Central memory CD8-positive, alpha-beta T cell (primary cell): ENCODE measurements around the gene PCNT.
A peak's percentile ranks its signal among the peaks of the same experiment; 100 is the strongest.

Experiments
- ATAC-seq: fragments of 150-1000 bp; cut with Tn5 transposase; replicated peaks from 2 replicates; pipeline ENCODE4 v1.10.0; 2022; ENCODE audit warnings: mild to moderate bottlenecking, moderate FRiP score, moderate number of reproducible peaks; ENCODE audit not compliant: poor library complexity, severe bottlenecking; ENCODE audit errors: extremely low read depth
- DNase-seq, 2 donors: peaks; one replicate each; pipeline ENCODE4 v3.0.0; 2021; ENCODE audit warnings: low spot score in 2 of 2
- H3K27ac Mint-ChIP-seq: one replicate; pipeline ENCODE4 v1.8.0; 2022; ENCODE audit warnings: low read depth, mild to moderate bottlenecking, moderate library complexity, mixed read lengths
- H3K27me3 Mint-ChIP-seq: one replicate; pipeline ENCODE4 v1.8.0; 2022; ENCODE audit warnings: mixed read lengths
- H3K36me3 Mint-ChIP-seq: one replicate; pipeline ENCODE4 v1.8.0; 2022; ENCODE audit warnings: mild to moderate bottlenecking, moderate library complexity, mixed read lengths; ENCODE audit not compliant: insufficient read depth
- H3K4me1 Mint-ChIP-seq: one replicate; pipeline ENCODE4 v1.8.0; 2022; ENCODE audit warnings: mixed read lengths
- H3K4me3 Mint-ChIP-seq: one replicate; pipeline ENCODE4 v1.8.0; 2022; ENCODE audit warnings: mild to moderate bottlenecking, moderate library complexity, mixed read lengths
- H3K9me3 Mint-ChIP-seq: one replicate; pipeline ENCODE4 v1.8.0; 2022; ENCODE audit warnings: mixed read lengths

PCNT gene

DNA sequence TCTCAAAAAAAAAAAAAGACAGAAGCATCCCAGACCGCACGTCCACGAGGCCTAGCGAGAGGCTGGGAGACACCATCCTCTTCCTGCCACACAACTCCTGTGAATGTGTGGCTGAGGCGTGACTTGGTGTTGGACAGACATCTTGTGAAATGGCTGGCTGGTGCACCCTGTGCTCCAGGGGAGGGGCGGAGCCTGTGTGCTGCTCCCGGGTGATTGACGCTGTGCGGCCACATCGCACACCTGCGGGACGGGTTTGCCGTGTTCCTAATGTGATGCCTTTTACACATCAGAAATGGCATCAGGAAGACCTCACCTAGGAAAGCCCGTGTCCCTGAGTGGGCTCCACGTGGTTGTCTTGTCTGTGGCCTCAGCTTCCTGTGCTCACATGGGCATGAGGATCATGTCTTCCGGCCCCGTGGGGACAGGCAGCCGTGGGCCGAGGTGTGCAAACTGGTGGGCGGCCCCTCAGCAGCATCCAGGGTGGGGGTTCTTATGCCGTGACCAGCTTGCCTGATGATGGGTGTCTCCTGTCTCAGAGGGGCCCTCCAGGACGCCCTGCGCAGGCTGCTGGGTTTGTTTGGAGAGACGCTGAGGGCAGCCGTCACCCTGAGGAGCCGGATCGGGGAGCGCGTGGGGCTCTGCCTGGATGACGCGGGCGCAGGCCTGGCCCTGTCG, 64.4 kb downstream of the PCNT start:
- H3K9me3 Mint-ChIP-seq, result no peaks in the 10 kb centered on the region
- H3K27ac Mint-ChIP-seq, result no peak overlapping the region
- no peak for DNase-seq
- no peaks in the 10 kb centered on the region for H3K27me3 Mint-ChIP-seq
- no peaks in the 10 kb centered on the region for H3K4me1 Mint-ChIP-seq
- ATAC-seq, result no peak
- no peak overlapping the region for H3K4me3 Mint-ChIP-seq
- peaks cover 19% of the 10 kb centered on the region for H3K36me3 Mint-ChIP-seq

DNA sequence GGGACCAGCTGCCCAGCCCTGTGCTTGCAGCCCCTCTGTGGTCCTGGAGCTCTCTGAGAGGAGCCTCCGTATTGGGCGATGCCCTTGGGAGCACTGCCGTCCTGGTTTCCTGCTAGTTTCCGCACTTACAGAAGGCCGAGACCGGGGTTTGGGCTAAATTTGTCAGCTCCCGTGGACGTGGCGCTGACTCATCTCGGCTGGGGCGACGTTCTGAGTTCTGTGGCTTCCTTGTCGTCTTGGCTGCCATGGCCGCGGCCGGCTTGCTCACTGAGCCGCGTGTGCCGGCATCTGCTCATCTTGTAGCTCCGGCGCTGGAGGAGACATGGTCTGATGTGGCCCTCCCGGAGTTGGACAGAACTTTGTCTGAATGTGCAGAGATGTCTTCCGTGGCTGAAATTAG, 64.9 kb downstream of the PCNT start:
- peaks cover 19% of the 10 kb centered on the region for H3K36me3 Mint-ChIP-seq

DNA sequence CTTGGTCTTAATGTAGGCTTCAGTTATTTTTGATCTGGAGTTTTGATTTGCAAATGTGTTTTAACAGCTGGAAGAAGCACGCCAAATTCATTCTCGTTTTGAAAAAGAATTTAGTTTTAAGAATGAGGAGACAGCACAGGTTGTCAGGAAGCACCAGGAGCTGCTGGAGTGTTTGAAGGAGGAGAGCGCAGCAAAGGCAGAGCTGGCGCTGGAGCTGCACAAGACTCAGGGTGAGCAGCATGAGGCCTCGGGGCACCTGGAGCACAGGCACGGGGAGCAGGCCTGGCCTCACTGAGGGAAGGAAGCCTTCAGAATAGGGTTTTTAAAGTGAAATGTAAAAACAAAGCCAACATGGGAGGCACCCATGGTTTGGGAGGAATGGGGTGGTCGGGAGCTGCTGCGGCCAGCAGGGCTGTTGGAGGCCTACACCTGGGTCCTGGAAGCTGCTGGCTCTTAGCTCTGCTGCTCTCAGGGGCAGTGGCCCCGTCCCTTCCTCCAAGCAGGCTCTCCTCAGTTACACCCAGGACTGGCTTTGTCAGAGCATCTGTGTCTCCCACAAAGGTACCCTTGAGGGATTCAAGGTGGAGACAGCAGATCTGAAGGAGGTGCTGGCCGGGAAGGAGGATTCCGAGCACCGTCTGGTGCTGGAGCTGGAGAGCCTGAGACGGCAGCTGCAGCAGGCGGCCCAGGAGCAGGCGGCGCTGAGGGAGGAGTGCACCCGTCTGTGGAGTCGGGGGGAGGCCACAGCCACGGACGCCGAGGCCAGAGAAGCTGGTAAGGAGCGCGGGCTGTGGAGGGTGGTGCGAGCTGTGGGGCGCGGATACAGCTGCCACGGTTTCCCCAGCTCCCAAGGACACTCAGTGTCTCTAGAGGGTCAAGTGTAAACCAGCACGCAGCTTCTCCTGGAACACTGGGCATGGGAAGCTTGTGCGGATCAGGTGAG, 66.9 kb downstream of the PCNT start:
- Mint-ChIP-seq H3K4me3 (no peak overlapping the region), H3K4me1 (peaks cover 6% of the 10 kb centered on the region)

More for the DNA sequence above, 64.9 kb downstream of the PCNT start:
- H3K9me3 Mint-ChIP-seq, result no peaks in the 10 kb centered on the region
- DNase-seq (no peak), ATAC-seq (no peak)
- no peak overlapping the region for H3K27ac Mint-ChIP-seq
- H3K4me1 Mint-ChIP-seq, result peaks cover under 1% of the 10 kb centered on the region
- no peak overlapping the region for H3K4me3 Mint-ChIP-seq
- H3K27me3 Mint-ChIP-seq, result no peaks in the 10 kb centered on the region

DNA sequence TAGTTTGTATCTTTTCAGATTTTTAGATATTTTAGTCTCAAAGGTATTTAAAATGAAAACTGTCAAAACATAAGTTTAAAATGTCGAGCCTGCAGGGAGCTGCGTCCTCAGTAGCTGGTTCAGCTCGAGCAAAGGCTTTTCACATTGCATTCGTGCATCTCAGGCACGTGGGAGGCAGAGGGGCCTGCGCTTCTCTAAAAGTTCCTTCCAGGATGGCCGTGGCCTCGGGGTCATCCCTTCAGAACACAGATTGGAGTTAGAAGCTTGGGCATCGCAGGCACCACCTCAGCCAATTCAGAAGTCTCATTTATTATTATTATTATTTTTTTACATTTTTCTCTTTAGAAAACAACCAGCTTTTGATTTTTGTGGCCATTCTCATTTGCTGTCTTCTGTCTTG, 67.8 kb downstream of the PCNT start:
- Mint-ChIP-seq H3K36me3 (peaks cover 17% of the 10 kb centered on the region), H3K4me3 (no peak overlapping the region), H3K4me1 (peaks cover 6% of the 10 kb centered on the region), H3K27ac (peak overlapping the region; percentile 79), H3K9me3 (no peaks in the 10 kb centered on the region), H3K27me3 (no peaks in the 10 kb centered on the region)
- DNase-seq (no peak), ATAC-seq (no peak)

More for the DNA sequence above, 66.9 kb downstream of the PCNT start:
- Mint-ChIP-seq H3K27ac (no peak overlapping the region), H3K27me3 (no peaks in the 10 kb centered on the region), H3K36me3 (peaks cover 22% of the 10 kb centered on the region), H3K9me3 (no peaks in the 10 kb centered on the region)
- DNase-seq (no peak), ATAC-seq (no peak)

DNA sequence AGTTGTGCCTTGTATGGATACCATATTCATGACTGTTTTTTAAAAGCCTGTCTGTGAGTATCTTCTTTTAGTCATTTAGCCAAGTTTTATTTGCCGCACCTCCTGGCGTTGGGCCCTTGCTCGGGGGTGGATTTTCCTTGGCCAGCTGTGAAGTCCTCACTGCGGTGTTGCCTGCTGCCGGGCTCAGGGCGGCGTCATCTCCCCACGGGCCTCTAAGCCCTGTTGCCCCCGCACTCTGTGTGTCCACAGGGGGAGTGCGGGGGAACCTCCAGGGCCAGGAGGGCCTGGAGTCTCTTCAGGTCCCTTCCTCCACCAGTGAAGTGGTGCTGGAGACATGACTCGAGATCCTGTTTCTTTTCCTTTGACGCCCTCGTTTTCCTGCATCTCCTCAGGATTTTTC, 69.0 kb downstream of the PCNT start:
- ATAC-seq, result no peak
- DNase-seq, result no peak
- Mint-ChIP-seq H3K27ac (peak overlapping the region; percentile 79), H3K4me1 (peaks cover 6% of the 10 kb centered on the region), H3K9me3 (no peaks in the 10 kb centered on the region), H3K36me3 (peaks cover 18% of the 10 kb centered on the region), H3K4me3 (no peak overlapping the region), H3K27me3 (no peaks in the 10 kb centered on the region)

DNA sequence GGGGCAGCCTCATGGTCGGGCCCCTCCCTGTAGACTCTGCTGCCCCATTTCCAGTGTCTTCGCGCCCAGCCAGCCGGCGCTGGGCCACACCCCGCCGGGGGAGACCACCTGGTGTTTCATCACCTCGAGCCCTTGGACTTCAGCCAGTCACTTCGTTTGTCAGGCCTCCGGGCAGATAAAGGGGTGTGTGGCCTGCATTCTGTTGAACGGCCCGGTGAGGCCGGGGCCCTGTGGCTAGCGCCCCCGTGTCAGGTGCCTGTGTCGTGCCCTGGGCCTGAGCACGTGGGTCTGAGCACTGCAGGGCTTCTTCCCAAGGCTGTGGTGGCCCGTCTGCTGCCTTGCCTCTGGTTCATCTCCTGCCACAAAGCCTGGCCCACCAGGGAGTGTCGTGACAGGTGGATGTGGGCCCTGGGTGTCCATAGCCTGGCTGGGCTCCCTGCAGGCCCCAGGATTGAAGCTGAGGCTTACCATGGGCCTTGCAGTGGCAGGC, 69.5 kb downstream of the PCNT start:
- H3K36me3 Mint-ChIP-seq, result peaks cover 21% of the 10 kb centered on the region

DNA sequence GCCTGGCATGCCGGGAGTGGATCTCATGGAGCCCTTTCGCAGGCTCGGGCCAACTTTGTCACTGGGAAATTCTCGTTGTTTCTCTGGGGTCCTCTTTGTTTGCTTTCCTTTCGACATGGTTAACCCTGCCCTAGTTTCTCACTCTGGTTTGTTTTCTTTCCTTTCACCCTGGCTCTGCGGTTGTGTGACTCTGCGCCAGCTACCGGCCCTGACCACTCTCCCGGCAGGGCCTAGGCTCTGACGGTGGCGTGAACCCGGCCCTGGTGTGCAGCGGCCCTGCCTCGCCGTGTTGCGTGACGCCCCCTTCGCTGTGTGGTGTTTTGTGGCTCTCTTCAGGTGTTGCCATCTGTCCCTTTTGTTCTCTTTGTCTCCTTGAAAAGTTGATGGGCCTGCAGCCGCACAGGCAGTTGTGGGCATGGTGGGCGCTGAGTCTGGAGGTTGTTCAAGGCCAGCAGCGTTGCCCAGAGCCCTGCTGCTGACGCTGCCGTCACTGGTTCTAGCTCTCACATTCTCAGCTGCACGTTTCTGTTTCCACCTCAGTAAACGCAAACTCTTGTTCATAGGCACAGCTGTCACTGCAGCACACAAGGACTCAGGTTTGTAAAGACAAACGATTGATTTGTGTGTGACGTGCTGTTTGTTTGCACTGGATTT, 70.1 kb downstream of the PCNT start:
- H3K4me1 Mint-ChIP-seq, result peaks cover 6% of the 10 kb centered on the region
- H3K4me3 Mint-ChIP-seq, result no peak overlapping the region
- no peak for ATAC-seq
- no peak overlapping the region for H3K27ac Mint-ChIP-seq
- no peak for DNase-seq
- H3K9me3 Mint-ChIP-seq, result no peaks in the 10 kb centered on the region
- no peaks in the 10 kb centered on the region for H3K27me3 Mint-ChIP-seq
- peaks cover 24% of the 10 kb centered on the region for H3K36me3 Mint-ChIP-seq

More for the DNA sequence above, 69.5 kb downstream of the PCNT start:
- DNase-seq (no peak), ATAC-seq (no peak)
- Mint-ChIP-seq H3K4me1 (peaks cover 6% of the 10 kb centered on the region), H3K27me3 (no peaks in the 10 kb centered on the region), H3K4me3 (no peak overlapping the region), H3K27ac (no peak overlapping the region), H3K9me3 (no peaks in the 10 kb centered on the region)

DNA sequence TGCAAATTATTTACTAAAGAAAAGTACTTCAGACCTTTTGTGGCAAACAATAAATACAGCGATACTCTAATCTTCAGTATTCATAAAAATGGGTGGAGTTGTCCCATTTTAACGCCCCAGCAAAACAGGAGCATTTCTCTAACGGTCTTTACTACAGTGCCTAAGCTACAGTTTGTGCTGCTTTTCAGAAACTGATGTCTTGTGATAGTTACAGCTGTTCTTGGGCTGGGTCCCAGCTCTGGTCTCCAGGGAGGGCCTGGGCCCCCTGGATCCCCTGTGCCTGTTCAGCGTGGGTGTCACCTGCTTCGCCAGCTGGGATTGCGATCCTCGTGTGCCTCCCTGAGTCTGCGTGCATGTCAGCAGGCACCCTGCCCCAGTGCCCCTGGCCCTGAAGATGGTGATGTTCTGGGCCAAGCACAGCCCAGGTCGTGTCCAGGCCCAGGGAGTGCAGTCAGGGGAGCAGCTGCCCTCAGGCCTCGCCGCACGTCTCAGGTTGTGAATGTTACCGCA, 70.7 kb downstream of the PCNT start:
- DNase-seq, result no peak
- ATAC-seq, result no peak
- no peaks in the 10 kb centered on the region for H3K27me3 Mint-ChIP-seq
- H3K4me3 Mint-ChIP-seq, result no peak overlapping the region
- H3K4me1 Mint-ChIP-seq, result peaks cover 6% of the 10 kb centered on the region
- H3K9me3 Mint-ChIP-seq, result no peaks in the 10 kb centered on the region
- H3K36me3 Mint-ChIP-seq, result peaks cover 30% of the 10 kb centered on the region
- H3K27ac Mint-ChIP-seq, result no peak overlapping the region

DNA sequence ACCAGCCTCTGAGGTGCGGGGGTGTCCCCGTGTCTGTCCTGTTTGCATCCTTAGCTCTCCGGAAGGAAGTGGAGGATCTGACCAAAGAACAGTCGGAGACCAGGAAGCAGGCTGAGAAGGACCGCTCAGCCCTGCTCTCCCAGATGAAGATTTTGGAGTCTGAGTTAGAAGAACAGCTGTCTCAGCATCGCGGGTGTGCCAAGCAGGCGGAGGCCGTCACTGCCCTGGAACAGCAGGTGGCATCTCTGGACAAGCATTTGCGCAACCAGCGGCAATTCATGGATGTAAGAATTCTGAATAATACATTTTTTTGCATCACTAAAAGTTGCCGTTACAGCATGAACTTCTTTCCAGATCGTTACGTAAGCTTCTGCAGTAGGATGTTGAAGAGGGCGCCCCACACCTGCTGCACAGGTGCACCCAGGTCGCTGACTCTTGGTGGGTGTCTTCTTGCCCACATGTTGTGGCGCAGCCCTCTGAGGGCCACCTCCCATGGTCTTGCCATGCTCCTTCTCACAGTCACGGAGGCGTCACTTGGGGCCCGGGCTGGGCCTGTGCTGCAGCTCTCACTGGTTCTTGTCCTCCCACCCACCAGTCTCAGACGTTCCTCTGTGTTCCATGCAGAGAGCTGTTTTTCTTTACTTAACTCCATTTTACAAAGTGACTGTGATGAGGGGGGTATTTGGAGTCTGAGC, 73.4 kb downstream of the PCNT start:
- Mint-ChIP-seq H3K27ac (no peak overlapping the region), H3K4me3 (no peak overlapping the region), H3K27me3 (no peaks in the 10 kb centered on the region), H3K4me1 (peaks cover 6% of the 10 kb centered on the region), H3K9me3 (no peaks in the 10 kb centered on the region), H3K36me3 (peaks cover 42% of the 10 kb centered on the region)
- DNase-seq (no peak), ATAC-seq (no peak)

DNA sequence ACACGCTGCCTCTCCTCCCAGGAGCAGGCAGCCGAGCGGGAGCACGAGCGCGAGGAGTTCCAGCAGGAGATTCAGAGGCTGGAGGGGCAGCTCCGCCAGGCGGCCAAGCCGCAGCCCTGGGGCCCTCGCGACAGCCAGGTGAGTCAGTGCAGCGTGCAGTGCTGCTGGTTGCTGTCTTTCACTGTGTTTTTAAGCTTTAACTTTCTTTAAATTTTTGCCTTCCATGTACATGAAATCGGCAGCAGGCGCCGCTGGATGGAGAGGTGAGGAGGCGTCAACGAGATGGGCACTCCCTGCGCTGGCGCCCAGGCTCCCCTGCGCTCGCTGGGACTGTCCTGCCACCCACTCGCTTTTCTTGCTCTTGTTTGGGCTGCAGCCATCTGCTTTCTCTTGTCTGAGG, 74.0 kb downstream of the PCNT start:
- H3K27ac Mint-ChIP-seq, result no peak overlapping the region
- DNase-seq (no peak), ATAC-seq (no peak)
- no peaks in the 10 kb centered on the region for H3K27me3 Mint-ChIP-seq
- no peak overlapping the region for H3K4me3 Mint-ChIP-seq
- peaks cover 6% of the 10 kb centered on the region for H3K4me1 Mint-ChIP-seq
- peaks cover 2% of the 10 kb centered on the region for H3K9me3 Mint-ChIP-seq
- peaks cover 45% of the 10 kb centered on the region for H3K36me3 Mint-ChIP-seq

DNA sequence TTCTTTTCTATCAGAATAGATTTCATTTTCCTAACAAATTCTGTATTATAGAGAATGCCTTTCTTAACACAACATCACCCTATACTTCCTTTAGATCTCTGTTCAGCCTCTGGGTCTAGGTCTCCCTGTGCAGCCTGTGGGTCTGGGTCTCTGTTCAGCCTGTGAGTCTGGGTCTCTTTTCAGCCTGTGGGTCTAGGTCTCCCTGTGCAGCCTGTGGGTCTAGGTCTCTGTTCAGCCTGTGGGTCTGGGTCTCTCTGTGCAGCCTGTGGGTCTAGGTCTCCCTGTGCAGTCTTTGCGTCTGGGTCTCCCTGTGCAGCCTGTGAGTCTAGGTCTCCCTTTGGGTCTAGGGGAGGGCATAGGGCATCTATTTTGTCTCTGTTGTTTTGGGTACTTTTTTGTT, 75.2 kb downstream of the PCNT start:
- no peak overlapping the region for H3K27ac Mint-ChIP-seq
- peaks cover 47% of the 10 kb centered on the region for H3K36me3 Mint-ChIP-seq
- peaks cover 4% of the 10 kb centered on the region for H3K9me3 Mint-ChIP-seq
- H3K4me3 Mint-ChIP-seq, result no peak overlapping the region
- ATAC-seq, result no peak
- peaks cover 3% of the 10 kb centered on the region for H3K4me1 Mint-ChIP-seq
- DNase-seq, result no peak
- H3K27me3 Mint-ChIP-seq, result no peaks in the 10 kb centered on the region

DNA sequence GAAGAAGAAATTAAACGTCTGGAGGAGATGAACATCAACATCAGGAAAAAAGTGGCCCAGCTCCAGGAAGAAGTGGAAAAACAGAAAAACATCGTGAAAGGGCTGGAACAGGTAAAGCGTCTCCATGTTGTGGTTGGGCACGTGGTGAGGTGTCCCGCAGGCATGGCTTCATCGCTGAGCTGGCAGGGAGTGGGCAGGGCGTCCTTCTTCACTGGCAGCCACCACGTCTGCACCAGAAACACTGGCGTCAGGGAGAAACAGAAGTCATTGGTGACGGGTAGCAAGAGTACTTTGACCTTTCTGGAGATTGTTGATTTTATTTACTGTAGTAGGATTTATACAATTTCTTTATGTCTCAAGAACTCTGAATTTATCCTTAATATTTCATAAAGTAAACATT, 75.7 kb downstream of the PCNT start:
- ATAC-seq (no peak), DNase-seq (no peak)
- Mint-ChIP-seq H3K4me1 (no peaks in the 10 kb centered on the region), H3K27ac (no peak overlapping the region), H3K36me3 (peaks cover 44% of the 10 kb centered on the region), H3K27me3 (no peaks in the 10 kb centered on the region), H3K4me3 (no peak overlapping the region), H3K9me3 (peaks cover 4% of the 10 kb centered on the region)
